Hematopoietic multipotent progenitor cell treated with erythropoietin and hydrocortisone succinate and interleukin-3 and kit ligand, for 8 days (in vitro differentiated cells): ENCODE results near the gene TBC1D16.
"Not testable (repeated sequence)": the region's sequence is repeated elsewhere in the genome, so short reads cannot be mapped to it uniquely, and the experiment has no call there.

ENCODE experiments used
- DNase-seq: peaks from one replicate; pipeline ENCODE4 v3.0.0-alpha.2; 2015

The TBC1D16 gene

DNA sequence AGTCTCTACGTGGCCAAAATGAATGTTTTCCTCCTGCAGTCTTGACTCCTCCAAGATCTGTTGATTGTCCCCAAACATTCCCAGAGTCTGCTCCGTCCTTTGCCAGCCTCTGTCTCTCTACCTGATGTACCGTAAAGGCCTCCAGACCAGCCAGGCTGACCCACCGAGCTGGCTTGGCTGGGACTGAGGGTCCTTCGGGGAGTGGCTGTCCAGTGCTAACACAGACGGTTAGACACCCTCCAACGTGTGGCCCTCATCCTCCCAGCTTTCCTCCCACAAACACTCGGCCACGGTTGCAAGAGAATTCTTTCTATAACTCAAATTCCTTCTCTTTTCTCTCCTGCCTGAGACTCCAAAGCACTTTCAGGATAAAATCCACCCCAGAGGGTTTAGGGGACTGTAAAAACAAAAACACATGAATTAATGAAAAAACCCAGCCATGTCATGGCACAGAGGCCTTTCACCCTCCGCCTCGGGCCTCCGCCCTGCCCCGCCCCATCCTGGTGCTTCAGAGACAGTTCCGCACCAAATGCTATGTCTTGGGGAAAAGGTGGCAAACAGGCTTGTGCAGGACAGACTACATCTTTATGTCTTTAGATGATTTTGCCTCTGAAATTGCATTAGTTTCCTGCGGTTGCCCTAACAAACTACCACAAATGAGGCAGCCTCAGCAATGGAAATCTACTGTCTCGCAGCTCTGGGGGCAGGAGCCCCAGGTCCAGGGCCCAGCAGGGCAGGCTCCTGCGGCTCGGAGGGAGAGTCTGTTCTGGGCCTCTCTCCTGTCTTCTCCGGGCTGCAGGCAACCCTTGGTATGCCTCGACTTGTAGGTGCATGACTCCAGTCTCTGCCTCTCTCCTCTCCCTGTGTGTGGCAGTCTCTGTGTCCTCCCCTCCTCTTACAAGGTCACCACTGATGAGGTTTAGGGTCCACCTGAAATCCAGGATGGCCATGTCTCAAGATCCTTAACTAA lies 124.0 kb downstream of the TBC1D16 start:
- no peak for DNase-seq

DNA sequence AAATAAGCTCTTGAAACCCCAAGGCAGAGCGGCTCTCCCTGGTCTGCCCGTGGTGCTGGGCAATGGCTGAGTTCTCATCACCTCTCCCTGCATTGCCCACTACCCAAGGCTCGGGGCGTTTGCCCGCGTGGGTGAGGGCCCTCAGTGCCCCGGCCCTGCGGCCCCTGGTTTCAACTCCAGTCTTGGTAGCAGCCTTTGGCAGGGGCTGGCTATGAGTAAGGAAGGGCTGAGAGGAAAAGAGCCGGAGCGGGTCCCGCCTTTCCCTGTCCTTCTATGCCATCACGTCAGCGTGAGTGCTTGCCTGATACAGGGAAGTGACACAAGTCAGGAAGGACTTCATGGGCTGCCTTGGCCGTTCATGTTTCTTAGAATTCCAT lies 124.7 kb downstream of the TBC1D16 start:
- no peak for DNase-seq

- no peak for DNase-seq
Measured at GRCh38 chr17:79909121-79909520, 126.6 kb downstream of the TBC1D16 start.

DNA sequence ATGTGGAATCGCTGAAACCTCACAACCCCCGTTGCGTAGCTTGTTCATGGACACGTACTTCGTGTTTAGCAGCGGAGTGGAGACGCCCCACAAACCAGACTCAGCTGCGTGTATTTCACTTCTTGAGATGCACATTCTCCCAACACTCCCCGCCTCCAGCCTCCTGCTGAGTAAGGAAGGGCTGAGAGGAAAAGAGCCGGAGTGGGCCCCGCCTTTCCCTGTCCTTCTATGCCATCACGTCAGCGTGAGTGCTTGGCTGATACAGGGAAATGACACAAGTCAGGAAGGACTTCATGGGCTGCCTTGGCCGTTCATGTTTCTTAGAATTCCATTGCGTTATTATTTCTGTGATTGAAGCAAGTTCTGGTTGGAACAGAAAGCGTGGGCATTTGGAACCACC lies 127.8 kb downstream of the TBC1D16 start:
- no peak for DNase-seq

DNA sequence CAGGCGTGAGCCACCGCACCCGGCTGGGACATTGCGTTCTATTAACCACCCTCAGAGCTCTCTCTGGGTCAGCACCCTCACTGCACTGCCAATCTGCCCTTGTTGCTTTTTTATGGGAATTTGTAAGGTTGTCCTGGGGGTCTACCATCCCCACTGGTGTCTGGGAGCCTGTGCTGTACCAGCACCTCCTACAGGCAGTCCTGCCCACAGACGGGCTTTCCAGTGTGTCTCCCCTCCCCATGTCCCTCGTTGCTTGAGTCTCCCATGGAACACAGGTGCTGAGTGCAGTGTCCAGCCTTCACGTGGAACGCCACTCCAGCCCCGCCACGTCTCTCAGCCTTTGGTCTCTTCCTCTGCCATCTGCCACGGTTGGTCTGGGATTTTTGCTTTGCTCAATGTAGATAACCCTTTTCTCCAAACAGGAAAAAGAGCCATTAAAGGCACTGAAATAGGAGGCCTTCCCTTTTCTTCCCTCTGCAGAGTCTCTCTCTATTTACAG lies 128.4 kb downstream of the TBC1D16 start:
- no peak for DNase-seq

- peak; percentile 55 for DNase-seq
Measured at GRCh38 chr17:79905832-79906231, 129.8 kb downstream of the TBC1D16 start.

GRCh38 chr17:79904865-79905264 lies 130.8 kb downstream of the TBC1D16 start:
- no peak for DNase-seq

GRCh38 chr17:79902146-79902791 lies 133.4 kb downstream of the TBC1D16 start:
- no peak for DNase-seq

DNA sequence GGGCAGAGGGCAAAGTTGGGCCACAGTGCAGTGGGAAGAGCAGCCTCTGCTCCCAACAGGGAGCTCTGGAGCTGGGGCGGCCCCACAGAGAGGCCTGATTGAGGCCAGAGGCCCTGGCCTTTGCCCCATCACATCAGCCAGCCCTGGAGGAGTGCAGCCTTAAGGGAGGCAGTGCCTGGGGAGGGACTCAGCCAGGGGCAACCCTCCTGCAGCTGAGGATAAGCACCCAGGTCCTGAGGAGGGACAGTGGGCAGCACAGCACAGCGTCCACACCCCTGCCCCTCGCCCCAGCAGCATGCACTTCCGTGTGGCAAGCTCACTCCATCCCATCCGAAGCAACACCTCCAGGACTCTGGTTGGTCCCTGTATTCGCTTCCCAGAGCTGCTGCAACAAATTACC lies 134.5 kb downstream of the TBC1D16 start:
- DNase-seq, result no peak

GRCh38 chr17:79899584-79899983 lies 136.1 kb downstream of the TBC1D16 start:
- DNase-seq, result no peak

DNA sequence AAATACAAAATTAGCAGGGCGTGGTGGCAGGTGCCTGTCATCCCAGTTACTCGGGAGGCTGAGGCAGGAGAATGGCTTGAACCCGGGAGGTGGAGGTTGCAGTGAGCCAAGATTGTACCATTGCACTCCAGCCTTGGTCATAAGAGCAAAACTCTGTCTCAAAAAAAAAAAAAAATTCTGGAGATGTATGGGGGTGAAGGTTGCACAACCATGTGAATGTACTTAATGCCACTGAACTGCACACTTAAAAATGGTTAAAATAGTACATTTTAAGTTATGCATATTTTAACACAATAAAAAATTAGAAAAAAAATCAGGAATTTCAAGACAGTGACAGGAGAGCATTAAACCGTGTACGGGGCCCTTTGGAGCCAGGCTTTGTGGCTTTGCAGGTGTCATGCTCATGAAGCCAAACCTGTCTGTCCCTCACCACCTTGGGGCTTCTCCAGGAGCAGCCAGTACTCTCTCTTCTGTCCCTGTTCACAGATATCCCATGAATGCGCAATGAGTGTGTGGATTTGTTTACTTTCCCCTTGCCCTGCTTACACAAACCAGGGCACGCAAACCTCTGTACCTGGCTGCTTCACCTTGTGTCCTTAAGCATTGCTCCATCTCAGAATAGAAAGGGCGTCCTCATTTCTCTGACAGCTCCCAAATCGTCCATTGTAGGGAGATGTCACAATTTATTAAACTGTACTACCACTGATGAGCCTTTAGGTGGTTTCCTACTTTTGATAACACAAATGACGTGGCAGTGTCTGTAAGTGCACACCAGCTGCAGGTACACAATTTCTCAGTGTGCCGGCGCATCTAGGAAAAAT lies 138.2 kb downstream of the TBC1D16 start:
- DNase-seq, result no peak

DNA sequence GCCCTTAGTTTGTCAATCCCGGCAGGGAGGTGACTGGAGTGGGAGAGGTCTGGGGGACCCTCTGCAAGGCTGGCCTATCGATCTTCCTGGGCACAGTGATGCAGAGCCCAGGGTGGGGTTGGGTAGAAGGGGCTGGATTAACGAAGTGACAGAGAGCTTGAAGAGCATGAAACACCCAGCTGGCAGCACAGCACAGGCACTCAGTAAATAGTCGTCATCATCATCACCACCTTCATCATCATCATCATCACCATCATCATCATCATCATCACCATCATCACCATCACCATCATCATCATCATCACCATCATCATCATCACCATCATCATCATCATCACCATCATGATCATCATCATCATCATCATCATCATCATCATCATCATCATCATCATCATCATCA lies 142.2 kb downstream of the TBC1D16 start:
- DNase-seq, result not testable (repeated sequence)

- no peak for DNase-seq
Measured at GRCh38 chr17:79892457-79893241, 143.0 kb downstream of the TBC1D16 start.

DNA sequence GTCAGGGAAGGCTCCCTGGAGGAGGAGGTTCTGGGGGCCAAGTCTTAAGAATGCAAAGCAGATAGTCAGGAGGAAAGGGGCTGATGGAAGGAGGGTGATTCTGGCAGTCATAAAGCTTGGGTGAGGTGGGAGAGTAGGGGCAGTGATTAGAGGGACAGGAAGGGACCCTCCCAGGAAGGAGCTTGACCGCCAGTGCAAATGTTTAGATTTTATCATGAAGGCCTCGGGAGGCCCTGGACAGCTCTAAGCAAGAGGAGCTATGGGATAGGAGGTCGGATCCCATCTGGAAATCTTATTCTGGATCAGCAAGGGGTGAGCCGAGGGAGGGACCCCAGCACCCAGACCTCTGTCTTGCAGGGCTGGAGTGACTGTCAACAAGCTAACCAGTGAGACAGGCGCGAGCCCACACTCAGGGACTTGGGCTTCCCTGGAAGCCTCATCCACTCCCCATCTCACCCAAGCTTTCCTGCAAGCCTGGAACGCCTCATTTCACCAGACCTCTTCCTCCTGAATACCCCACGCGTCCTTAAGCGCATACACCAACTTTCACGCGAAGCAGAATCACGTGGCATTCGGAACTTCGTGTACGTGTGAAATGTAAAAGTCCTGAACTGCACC lies 144.4 kb downstream of the TBC1D16 start:
- no peak for DNase-seq

DNA sequence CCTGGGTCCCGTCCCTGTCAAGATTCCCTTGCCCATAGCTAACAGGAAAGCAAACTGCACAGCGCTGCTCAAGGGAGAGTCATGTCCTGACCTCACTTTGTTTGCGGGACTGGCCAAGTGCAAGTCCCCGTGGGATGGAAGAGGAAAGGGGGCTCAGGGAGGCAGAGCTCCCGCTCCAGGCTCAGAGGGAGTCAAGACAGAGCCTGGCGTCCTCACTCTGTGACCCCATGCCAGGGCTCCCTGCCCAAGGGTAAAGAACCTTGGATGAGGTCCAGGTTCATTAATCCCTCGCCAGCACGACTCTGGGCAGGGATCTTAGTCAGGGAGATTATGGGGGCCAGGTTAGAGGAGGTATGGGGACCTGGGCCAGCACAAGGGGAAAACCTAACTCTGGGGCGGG lies 145.0 kb downstream of the TBC1D16 start:
- no peak for DNase-seq

DNA sequence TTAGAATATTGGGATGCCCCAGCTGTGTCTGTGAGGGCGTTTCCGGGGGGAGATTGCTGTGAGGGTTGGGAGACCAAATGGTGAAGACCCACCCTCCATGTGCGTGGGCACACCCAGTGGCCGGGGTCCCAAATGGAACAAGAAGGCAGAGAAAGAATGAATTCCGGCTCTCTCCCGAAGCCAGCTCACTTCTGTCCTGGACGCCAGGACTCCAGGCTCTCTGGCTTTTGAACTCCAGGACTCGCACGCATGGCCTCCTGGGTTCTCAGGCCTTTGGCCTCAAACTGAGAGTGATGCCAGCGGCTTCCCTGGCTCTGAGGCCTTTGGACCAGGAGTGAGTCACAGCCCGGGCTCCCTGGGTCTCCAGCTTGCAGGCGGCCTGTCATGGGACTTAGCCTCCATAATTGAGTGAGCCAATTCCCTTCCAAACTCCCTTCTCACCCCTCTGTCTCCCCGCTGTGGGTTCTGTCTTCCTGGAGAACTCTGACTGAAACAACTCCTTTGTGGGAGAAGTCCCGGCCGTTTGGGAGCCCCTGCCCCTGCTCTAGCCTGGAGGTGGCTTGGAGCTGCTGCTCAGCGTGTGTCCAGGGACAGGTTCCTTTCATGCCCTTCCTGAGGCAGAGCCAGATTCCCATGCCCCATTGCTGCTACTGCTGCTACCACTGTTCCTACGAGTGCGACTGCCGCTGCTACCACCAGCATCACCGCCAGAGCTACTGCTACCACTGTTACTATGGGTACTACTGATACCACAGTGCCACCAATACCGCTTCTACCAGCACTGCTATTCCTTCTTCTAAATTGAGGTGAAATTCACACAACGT lies 146.6 kb downstream of the TBC1D16 start:
- DNase-seq, result no peak

DNA sequence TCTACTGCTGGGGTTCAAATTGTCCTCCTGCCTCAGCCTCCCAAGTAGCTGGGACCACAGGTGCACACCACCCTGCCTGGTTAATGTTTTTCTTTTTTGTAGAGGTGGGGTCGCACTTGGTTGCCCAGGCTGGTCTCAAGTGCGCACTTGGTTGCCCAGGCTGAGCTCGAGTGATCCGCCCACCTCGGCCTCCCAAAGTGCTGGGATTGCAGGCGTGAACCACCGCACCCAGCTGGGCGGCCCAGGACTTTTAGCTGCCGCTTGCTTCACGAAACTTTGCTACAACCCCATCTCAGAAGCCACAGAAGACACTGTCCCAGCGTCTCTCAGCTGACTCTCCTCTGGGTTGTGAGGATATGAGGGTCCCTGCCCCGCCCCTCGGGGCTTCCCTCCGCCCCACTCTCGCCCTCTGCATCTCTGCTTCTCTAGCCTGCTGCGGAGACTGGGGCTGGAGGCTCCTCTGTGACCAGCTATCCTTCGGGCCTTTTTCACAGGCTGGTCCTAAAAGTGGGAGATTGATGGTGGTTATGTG lies 147.6 kb downstream of the TBC1D16 start:
- no peak for DNase-seq

DNA sequence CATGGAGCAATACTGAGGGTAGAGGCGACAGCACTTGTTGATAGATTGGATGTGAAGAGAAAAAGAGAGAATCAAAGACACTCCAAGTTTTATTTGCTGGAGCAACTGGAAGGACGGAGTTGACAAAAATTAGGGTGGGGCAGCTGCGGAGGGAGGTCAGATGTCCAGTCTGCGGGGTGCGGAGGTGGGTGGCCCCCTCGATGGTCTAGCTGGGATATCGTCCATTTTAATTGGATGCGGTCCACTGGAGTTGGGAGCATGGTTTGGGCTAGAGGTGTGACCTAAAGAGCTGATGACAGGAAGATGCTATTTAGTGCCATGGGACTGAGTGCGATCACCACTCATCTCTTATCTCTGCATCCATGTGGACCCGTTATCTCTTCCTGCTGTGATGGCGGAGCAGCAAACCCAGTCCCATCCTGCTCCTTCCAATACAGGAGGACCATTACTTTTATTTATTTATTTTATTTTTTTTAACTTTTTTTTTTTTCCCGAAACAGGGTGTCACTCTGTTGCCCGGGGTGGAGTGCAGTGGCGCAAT lies 148.2 kb downstream of the TBC1D16 start:
- DNase-seq, result no peak

DNA sequence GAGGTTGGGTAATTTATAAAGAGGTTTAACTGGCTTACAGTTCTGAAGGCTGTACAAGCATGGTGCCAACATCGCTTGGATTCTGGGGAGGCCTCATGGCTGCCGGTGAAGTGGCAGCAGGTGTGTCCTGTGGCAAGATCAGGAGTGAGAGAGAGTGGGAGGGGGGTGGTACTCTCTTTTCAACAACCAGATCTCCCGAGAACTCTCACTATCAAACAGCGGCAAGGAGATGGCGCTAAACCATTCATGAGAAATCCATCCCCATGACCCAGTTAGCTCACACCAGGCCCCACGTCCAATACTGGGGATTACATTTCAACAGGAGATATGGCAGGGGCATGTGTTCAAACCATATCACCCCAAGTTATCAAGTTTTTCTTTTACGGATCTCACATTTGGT lies 152.5 kb downstream of the TBC1D16 start:
- DNase-seq, result no peak
